ENCODE measurements around the gene TTC7B.
"Not testable (repeated sequence)": the region's sequence is repeated elsewhere in the genome, so short reads cannot be mapped to it uniquely, and the experiment has no call there.

Gene TTC7B

DNA sequence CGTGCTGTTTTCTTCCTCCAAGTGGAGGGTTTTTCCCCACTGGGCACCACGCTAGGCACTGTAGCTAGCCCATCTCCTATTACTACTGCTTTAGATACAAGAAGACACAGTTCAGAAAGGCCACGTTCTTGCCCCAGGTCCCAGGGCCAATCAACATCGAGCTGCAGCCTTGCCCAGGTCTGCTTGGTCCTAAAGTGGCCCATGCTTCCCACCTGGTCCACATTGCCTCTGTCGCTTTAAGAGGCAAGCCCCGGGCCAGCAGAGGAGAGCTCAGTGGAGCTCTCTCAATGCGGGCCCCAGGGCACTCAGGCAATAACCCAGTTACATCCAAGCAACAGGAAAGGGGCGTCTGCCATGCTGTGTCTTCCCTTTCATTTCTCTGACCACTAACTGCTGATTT lies 271.3 kb downstream of the TTC7B start:
- DNase-seq (ENCODE audit: low spot score), result no peak

DNA sequence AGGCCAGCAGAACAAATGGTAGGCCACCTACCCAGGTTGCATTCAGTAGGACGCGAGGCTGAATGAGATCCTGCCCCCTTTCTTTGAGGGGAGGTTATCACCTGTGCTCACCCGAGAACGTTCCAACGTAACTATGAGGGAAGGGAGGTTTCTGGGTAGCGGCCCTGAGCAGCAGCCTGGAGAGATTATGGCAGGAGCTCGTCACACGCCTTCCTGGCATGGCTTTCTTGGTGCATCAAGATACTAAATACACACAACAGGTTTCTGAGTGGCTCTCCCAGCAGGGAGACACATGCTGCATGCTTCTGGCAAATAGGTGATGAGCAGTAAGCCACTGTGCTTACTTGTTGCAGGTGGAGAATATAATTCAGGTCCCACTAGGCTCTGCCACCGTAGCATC lies 271.7 kb downstream of the TTC7B start:
- DNase-seq (ENCODE audit: low spot score), result no peak

DNA sequence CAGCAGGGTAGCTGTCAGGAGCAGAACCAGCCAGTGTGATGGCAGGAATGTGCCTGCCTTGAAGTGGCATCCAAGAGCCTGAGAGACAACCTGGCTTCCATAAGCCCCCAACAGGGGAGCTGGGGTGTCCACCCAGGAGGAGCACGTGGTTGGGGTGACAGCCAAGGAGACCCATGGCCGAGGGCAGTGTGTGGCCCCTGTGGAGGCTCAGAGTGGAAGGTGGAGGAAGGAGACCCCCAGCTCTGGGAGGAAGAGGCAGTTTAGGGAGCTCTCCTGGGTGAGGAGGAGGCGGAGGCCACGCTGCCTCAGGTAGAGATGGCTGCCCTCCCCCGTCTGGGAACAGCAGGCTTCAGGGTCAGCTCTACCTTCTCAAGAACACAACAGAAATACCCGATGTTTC lies 272.4 kb downstream of the TTC7B start:
- DNase-seq (ENCODE audit: low spot score), result no peak

- DNase-seq (ENCODE audit: low spot score), result no peak
Observed at GRCh38 chr14:90541076-90541634, 275.1 kb downstream of the TTC7B start.

DNA sequence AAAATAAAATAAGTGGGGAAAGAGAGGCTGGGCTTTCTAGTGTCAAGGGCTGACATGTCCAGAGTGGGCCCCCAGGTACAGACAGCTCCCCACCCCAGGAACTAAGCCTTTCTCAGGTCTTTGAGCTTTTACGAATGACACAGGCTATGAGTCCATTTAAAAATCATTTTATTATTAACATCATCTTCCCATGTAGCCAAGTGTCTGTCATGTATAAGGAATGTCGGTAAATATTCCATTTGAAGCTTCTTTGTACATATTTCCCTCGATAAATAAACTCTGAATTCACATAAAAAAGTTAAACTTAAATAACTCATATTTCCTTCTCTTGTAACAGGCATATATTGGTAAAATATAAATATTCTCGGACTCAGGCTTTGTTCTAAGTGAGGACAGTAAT lies 275.8 kb downstream of the TTC7B start:
- no peak for DNase-seq (ENCODE audit: low spot score)

DNA sequence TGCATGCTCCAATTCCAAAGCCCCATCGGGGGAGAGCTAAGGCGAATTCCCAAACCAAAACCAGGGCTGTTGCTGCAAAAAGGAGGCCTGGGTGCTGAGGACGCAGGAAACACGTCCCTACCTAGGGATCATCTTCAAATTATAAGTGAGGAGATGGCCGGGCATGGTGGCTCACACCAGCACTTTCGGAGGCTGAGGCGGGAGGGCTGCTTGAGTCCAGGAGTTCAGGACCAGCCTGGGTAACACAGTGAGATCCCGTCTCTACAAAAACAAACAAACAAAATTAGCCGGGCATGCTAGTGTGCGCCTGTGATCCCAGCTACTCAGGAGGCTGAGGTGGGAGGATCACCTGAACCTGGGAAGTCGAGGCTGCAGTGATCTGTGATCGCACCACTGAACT lies 276.2 kb downstream of the TTC7B start:
- DNase-seq (ENCODE audit: low spot score), result no peak

- no peak for DNase-seq (ENCODE audit: low spot score)
Observed at GRCh38 chr14:90539496-90539775, 276.8 kb downstream of the TTC7B start.

DNA sequence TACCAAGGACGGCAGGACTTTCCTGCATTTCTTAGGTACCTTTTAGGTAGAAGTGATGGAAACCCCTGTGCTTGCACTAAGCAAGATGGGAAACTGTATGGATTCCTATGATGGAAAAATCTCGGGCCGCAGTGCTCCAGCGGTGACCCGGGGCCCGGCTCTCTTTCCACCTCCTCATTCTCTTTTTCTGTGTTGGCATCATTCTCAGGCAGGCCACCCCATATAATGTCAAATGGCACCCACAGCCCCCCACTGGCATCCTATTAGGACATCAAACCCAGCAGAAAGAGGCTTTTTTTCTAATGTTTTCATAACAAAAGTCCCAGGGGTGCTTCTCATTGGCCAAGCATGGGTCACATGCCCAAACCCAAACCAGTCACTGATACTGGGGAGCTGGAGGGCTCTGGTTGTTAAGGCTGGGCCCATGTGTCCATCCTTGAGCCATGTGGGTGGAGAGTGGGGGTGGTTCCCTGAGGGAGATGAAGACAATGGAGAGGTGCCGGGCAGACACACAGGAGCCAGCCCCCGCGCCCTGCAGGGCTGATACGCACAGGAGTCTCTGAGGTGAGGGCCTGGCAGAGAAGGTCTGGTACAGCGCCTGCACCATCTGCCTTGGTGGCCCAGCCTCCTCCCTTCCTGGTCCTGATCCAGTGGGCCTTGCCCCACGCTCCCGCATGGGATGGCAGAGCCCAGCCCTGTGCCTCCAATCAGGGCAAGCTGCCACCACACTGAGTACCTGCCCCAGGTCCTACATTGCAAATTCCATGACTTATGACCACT lies 277.3 kb downstream of the TTC7B start:
- no peak for DNase-seq (ENCODE audit: low spot score)

DNA sequence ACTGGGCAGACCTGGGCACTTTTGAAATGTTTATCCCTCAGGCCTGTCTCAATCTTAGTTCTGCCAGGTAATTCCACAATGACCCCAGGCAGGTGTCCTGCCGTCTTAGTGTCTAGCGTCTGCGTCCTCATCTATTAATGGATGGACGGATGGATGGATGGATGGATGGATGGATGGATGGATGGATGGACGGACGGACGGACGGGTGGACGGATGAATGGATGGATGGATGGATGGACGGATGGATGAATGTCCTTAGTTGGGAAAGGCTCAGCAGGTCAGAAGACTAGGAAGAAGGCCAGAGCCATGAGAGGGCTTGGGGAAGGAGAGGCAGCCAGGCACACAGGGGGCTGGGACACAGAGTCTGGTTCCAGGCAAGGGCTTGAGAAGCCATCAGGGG lies 278.1 kb downstream of the TTC7B start:
- DNase-seq (ENCODE audit: low spot score), result no peak

DNA sequence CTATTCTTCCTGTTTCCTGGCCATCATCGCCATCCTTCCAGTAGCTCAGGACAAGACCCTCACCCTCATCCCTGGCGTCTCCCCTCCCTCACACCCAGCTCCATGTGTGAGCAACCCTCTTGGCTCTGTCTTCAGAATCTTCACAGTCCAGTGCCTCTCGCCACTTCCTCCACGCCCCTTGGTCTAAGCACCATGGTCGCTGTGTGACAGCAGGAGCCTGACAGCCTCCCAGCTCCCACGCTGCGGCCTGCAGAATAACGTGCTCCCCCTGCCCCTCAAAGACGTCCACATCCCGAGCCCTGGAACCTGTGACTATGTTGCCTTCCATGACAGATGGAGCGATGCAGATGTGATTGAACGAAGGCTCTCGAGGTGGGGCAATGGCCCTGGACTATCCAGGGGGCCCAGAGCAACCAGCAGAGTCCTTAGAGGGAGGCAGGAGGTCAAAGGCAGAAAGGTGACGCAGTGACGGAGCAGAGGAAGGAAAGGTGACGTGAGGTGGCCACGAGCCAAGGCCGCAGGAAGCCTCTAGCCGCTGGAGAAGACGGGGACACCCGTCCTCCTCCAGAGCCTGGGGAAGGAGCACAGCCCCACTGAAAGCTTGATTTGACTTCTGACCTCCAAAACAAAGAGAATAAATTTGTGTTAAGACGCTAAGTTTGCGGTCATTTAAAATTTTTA lies 279.6 kb downstream of the TTC7B start:
- DNase-seq (ENCODE audit: low spot score), result no peak

DNA sequence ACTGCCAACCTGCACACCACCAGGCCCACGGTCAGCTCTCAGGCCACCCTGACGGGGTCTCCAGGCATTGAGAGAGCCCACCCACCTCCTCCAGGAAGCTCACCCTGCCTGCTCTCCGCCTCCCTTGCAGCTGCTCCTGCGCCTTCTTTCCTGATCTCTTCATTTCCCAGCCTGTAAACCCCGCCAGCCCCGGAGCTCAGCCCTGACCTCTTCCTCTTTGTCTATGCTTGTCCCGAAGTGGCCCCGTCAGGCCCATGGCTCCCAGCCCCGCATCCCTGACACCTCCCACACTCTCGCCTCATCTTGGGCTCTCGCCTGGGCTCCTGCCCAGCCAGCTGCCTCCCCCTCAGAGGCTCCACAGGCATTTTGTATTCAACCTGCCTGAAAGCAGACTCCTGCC lies 280.1 kb downstream of the TTC7B start:
- peak; percentile 76 for DNase-seq (ENCODE audit: low spot score)

DNA sequence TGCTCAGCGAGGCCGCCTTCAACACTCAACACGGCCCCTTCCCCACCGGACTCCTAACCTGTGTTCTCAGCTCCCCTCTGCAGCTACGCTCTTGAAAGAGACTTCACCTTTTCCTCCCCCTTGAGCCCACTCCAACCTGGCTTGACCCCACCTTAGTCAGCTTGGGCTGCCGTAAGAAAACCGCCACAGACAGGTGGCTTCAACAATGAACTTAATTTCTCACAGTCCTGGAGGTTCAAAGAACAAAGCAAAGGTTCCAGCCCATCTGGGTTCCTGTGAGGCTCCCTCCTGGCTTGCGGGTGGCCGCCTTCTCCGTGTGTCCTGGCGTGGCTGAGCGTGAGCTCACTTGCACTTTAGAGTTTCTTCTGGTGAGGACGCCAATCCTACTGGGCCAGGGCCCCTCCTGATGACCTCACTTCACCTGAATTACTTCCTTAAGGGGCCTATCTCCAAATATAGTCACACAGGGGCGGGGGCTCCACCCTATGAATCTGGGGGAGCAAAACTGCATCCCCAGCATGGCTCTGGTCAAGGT lies 280.6 kb downstream of the TTC7B start:
- no peak for DNase-seq (ENCODE audit: low spot score)

DNA sequence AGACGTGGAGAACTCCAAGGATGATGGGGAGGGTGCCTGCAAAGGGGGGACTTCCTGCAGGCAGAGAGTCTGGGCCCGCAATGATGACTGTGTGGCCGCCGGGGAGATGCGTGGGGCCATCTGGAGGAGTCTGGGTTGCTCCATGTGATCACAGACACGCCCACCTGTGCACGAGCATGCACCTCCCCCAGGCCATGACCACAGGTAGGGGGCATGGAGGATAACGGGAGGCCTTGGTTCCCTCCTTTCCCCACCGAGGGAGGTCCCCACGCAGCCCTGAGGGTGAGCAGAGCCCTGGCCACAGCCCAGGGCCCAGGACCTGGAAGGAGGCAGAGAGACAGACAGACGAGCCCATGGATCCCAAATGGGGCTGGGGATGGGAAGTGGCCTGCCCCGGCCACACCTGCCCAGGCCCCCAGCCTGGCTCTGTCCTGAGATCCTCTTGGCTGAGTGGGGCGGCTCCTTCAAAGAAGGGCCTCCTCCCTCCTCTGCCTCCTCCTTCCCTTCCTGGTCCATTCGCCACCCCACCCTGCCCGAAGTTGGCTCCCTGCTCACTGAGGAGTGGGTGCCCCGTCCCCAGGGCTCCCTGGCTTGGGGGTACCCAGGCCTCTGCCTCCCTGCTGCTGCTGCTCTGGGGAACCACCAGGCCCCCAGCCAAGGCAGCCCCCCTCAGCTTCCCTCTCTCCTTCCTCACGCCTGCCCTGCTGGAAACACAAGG lies 281.2 kb downstream of the TTC7B start:
- no peak for DNase-seq (ENCODE audit: low spot score)

- no peak for DNase-seq (ENCODE audit: low spot score)
Observed at GRCh38 chr14:90534091-90534837, 282.0 kb downstream of the TTC7B start.

DNA sequence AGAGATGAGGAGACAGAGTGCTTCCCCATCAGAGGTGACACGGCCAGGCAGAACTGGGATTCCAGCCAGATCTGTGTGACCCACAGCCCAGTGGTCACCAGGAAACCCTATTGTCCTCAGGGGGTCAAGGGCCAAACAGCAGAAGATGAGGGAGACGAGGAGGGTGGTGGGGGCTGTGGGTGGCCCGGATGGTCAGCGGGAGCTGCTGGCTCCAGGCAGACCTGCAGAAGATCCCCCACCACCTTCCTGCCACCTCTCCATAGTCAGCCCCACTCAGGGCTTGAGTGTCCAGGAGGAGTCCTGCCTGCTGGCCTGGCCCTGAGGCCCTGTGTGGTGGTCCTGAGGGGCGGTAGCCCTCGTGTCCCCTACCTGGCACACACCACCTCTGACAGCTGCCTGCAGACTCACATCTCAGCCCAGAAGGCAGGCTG lies 282.6 kb downstream of the TTC7B start:
- no peak for DNase-seq (ENCODE audit: low spot score)

DNA sequence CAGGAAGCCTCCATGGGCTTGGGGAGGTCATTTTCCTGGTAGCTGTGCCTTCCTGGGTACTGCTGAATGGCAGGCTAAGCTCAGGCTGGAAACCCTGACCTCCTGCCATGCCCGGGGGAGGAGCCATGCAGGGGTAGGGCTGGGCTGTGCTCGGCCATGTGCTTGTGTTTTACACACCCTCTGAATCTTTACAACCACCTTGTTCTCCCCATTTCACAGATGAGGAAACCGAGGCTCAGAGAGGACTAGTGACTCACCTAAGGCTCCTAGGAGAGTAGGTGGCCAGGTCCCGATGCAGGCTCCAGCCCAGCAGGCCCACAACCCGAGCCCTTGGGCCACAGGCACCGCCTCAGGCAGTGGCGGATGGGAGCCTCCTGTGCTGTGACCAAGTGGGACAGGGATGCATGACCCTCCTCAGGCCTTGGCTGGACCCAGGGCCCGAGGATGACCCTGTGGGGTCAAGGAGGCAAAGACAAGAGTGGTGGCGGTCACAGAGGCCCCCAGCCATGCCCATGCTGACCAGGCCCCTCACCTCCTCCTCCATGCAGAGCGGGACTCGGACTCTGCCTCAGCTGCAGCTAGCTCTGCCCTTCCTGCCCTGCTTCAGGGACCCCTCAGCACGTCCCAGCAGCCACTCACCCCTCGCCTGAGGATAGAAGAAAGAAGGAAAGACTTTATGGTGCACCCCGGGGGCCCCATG lies 283.3 kb downstream of the TTC7B start:
- DNase-seq (ENCODE audit: low spot score), result no peak

DNA sequence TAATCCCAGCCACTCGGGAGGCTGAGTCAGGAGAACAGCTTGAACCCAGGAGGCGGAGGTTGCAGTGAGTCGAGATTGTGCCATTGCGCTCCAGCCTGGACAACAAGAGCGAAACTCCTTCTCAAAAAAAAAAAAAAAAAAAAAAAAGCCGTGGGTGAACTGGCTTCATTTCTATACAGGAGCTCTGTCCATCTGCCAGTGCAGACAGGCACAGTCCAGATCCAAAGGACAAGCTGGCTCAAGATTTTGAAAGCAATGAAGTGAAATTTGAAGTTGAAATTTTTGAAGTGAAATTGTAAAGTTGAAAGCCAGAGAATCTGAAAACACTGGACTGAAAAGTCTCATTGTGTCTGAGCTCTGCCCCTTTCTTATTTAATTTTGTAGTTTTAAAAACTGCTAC lies 284.7 kb downstream of the TTC7B start:
- peak; percentile 55 for DNase-seq (ENCODE audit: low spot score)

DNA sequence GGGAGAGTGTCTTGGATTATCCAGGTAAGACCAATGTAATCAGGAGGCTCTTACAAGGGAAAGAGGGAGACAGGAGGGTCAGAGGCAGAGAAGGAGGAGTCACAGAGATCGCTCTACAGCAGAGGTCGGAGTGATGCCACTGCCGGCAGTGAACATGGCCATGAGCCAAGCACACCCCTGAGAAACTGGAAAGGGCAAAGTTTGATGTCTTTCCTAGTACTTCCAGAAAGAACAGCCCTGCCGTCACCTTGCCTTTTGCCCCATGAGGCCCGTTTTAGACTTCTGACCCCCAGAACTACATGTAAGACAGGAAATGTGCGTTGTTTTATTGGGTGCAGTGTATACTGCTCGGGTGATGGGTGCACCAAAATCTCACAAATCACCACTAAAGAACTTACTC lies 285.7 kb downstream of the TTC7B start:
- no peak for DNase-seq (ENCODE audit: low spot score)

DNA sequence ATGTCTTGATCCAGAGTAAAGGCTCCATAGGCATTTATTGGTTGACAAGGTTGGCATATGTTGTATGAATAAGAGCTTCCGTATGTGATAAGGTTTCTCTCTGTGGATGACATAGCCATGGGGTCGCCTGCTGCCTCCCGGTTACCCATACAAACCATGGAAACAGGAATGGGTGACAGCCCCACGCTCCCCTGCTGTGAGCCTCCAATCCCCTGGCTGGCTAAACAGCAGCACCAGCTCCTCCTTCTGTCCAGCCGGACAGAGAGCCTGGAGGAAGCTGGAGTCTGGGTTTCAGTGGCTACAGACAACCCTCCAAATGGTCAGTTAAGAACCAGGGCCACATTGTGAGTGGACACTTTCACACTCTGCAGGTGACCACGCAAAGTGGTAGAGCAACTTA lies 288.3 kb downstream of the TTC7B start:
- DNase-seq (ENCODE audit: low spot score), result no peak

DNA sequence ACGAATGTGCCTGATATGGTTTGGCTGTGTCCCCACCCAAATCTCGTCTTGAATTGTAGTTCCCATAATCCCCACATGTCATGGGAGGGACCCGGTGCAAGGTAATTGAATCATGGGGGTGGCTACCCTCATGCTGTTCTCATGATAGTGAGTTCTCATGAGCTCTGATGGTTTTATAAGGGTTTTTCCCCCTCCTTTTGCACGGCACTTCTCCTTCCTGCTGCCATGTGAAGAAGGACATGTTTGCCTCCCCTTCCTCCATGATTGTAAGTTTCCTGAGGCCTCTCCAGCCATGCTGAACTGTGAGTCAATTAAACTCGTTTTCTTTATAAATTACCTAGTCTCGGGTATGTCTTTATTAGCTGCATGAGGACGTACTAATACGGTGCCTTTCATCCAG lies 289.7 kb downstream of the TTC7B start:
- not testable (repeated sequence) for DNase-seq (ENCODE audit: low spot score)

DNA sequence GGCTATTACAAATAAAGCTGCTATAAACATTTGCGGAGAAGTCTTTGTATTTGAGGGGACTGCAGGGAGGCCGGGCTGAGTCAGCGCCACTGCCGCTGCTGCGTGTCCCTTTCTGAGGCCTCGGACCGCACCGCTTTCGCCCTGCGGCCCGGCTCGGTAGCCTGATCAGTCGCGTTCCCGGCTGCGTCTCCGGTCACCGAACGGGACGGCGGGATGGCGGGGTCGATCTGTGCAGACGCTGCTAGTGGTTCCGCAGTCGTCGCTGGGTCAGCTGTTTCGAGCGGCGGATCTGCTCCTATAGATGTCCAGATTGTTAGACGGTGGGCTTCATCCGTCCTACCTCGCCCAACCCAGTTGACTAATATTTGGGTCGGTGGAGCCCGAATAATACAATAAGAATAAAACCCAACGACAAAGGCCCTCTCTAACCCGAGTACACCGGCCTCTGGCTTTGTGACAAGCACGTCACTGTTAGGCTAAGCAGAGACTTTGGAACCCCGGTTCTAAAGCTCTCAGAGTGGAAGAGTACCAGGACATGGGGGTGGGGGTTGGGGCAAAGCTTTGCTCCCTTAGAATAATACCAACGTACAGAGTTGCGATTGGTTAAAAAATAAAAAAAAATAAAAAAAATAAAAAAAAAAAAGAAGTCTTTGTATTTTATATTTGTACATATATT lies 290.7 kb downstream of the TTC7B start:
- not testable (repeated sequence) for DNase-seq (ENCODE audit: low spot score)
